ENCODE data around the gene FCGR2B. TPM values are rescaled to one million over a fixed set of nuclear protein-coding genes. Genes with fewer than 3 reads are reported as not detected.
A peak's percentile ranks its signal among the peaks of the same experiment; 100 is the strongest.
"Not testable (repeated sequence)": the region's sequence is repeated elsewhere in the genome, so short reads cannot be mapped to it uniquely, and the experiment has no call there.

FCGR2B gene
- total RNA-seq, 2 donors from 2014 or later = not detected

DNA sequence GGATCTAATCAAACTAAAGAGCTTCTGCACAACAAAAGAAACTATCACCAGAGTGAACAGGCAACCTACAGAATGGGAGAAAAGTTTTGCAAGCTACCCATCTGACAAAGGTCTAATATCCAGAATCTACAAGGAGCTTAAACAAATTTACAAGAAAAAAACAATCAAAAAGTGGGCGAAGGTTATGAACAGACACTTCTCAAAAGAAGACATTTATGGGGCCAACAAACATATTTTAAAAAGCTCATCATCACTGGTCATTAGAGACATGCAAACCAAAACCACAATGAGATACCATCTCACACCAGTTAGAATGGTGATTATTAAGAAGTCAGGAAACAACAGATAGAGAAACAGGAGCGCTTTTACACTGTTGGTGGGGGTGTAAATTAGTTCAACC is 35.4 kb downstream of the FCGR2B start:
- peaks cover 47% of the 10 kb centered on the region for H3K27me3 Mint-ChIP-seq (ENCODE audit: low read depth)
- not testable (repeated sequence) for H3K9me3 Mint-ChIP-seq; DNase-seq; H3K27ac Mint-ChIP-seq; H3K4me3 Mint-ChIP-seq; H3K4me1 Mint-ChIP-seq (ENCODE audit: low read depth); H3K36me3 Mint-ChIP-seq (ENCODE audit: insufficient read depth in 2 of 2); ATAC-seq (replicated peaks in 1 of 2)

- H3K9me3 Mint-ChIP-seq = peaks cover 0 to 1% of the 10 kb centered on the region in 2 donors
- no peak overlapping the region for H3K27ac Mint-ChIP-seq
- no peak for DNase-seq
- no peak for ATAC-seq (replicated peaks in 1 of 2)
- H3K4me3 Mint-ChIP-seq = no peak overlapping the region
- H3K4me1 Mint-ChIP-seq (ENCODE audit: low read depth) = no peaks in the 10 kb centered on the region
- peaks cover 30% of the 10 kb centered on the region for H3K27me3 Mint-ChIP-seq (ENCODE audit: low read depth)
- no peaks in the 10 kb centered on the region for H3K36me3 Mint-ChIP-seq (ENCODE audit: insufficient read depth in 2 of 2)
Observed at GRCh38 chr1:161702250-161702649, 39.3 kb downstream of the FCGR2B start.

GRCh38 chr1:161705537-161705936 is 42.6 kb downstream of the FCGR2B start:
- H3K27ac Mint-ChIP-seq = no peak overlapping the region

GRCh38 chr1:161706113-161706481 is 43.2 kb downstream of the FCGR2B start:
- H3K27ac Mint-ChIP-seq = no peak overlapping the region
- no peak for DNase-seq
- H3K36me3 Mint-ChIP-seq (ENCODE audit: insufficient read depth in 2 of 2) = no peaks in the 10 kb centered on the region
- ATAC-seq (replicated peaks in 1 of 2) = no peak
- H3K9me3 Mint-ChIP-seq = no peaks in the 10 kb centered on the region
- no peak overlapping the region for H3K4me3 Mint-ChIP-seq
- H3K4me1 Mint-ChIP-seq (ENCODE audit: low read depth) = no peaks in the 10 kb centered on the region
- H3K27me3 Mint-ChIP-seq (ENCODE audit: low read depth) = peaks cover 21% of the 10 kb centered on the region

More at GRCh38 chr1:161705537-161705936, 42.6 kb downstream of the FCGR2B start:
- Mint-ChIP-seq H3K36me3 (ENCODE audit: insufficient read depth in 2 of 2) (no peaks in the 10 kb centered on the region), H3K4me1 (ENCODE audit: low read depth) (no peaks in the 10 kb centered on the region), H3K9me3 (no peaks in the 10 kb centered on the region), H3K27me3 (ENCODE audit: low read depth) (peaks cover 21% of the 10 kb centered on the region), H3K4me3 (no peak overlapping the region)
- no peak for DNase-seq
- no peak for ATAC-seq (replicated peaks in 1 of 2)

DNA sequence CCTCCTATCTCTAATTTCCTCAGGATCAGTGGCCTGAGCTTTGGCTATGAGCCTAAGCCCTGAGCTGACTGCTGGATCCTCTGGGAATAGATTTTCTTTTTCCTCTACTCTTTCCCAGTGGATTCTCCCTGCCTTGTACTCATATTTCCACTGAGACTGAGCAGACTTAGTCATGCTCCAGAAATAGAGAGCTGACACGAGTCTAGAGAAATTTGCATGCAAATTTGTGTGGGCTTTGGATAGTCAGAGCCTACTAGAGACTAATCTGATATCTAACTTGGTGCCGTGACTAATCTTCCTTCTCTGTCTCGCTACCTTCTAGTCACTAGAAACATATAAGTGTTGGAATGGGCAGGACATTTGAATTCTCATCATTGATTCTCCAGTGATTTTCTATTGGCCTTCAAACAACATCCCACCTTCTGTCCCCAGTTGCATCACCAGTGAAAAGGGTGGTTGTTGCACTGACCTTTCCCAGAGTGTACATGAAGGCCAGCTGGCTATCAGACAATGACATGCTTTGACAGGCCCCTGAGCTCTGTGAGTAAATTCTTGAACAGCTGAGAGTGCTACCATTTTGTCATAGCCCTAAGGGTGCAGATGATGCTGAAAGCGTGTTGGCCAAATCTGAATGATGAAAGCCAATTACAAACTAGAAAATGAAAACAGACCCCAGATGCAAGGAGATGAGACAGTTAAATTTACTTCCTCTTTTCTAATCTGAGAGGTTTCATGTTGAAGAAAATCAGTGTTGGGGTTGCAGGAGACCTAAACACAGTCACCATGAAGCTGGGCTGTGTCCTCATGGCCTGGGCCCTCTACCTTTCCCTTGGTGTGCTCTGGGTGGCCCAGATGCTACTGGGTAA is 43.8 kb downstream of the FCGR2B start, which contains the start of gene FCRLA:
FCRLA (plus strand) TSS at position 748 of the 866 bp plus-strand sequence; CDS start at position 784, 36 bp downstream.
- H3K4me1 Mint-ChIP-seq (ENCODE audit: low read depth) = no peaks in the 10 kb centered on the region
- ATAC-seq (replicated peaks in 1 of 2) = peak; percentile 86 to 95
- no peak within 1 kb of the TSS for H3K27ac Mint-ChIP-seq
- H3K27me3 Mint-ChIP-seq (ENCODE audit: low read depth) = peaks cover 21% of the 10 kb centered on the region
- no peak for DNase-seq
- no peak within 1 kb of the TSS for H3K4me3 Mint-ChIP-seq
- no peaks in the 10 kb centered on the region for H3K36me3 Mint-ChIP-seq (ENCODE audit: insufficient read depth in 2 of 2)
- no peaks in the 10 kb centered on the region for H3K9me3 Mint-ChIP-seq

DNA sequence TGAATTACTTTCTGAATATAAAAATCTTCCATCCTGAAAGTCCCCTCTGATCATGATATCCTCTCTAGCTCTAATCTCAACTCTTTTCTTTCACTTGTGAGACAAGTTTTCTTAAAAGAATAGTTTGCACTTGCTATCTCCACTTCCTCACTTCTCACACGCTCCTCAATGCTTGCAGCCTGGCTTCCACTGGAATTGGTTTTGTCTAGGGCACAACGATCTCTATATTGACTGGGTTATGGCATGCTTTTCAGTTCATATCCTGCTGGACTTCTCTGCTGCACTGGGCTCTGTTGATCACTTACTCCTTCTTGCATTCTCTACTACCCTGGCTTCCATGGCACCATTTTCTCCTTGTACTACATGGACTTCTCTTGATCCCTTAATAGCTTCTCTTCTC is 44.6 kb downstream of the FCGR2B start:
- Mint-ChIP-seq H3K9me3 (no peaks in the 10 kb centered on the region), H3K27me3 (ENCODE audit: low read depth) (peaks cover 28% of the 10 kb centered on the region), H3K27ac (no peak overlapping the region), H3K36me3 (ENCODE audit: insufficient read depth in 2 of 2) (no peaks in the 10 kb centered on the region), H3K4me1 (ENCODE audit: low read depth) (no peaks in the 10 kb centered on the region), H3K4me3 (no peak overlapping the region)
- no peak for DNase-seq
- ATAC-seq (replicated peaks in 1 of 2) = no peak

DNA sequence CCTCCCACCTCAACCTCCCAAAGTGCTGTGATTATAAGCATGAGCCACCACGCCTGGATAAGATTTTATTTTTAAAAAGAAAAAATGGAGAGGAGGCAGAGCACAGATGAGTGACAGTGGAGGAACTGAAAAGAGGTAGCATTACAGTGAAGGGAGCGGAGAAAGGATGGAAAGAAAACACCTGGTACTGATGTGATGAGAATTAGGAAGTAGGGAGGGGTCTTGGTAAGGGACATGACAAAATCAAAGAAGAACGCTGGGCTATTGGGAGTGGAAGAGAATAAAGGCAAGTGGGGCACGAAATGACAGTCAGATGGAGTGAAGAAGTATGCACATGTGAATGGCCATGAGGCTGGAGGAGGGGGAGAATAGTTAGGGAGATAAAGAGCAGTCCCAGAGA is 46.4 kb downstream of the FCGR2B start:
- no peaks in the 10 kb centered on the region for H3K4me1 Mint-ChIP-seq (ENCODE audit: low read depth)
- no peaks in the 10 kb centered on the region for H3K36me3 Mint-ChIP-seq (ENCODE audit: insufficient read depth in 2 of 2)
- no peak overlapping the region for H3K27ac Mint-ChIP-seq
- DNase-seq = no peak
- H3K27me3 Mint-ChIP-seq (ENCODE audit: low read depth) = peaks cover 14% of the 10 kb centered on the region
- no peak for ATAC-seq (replicated peaks in 1 of 2)
- no peaks in the 10 kb centered on the region for H3K9me3 Mint-ChIP-seq
- no peak overlapping the region for H3K4me3 Mint-ChIP-seq

DNA sequence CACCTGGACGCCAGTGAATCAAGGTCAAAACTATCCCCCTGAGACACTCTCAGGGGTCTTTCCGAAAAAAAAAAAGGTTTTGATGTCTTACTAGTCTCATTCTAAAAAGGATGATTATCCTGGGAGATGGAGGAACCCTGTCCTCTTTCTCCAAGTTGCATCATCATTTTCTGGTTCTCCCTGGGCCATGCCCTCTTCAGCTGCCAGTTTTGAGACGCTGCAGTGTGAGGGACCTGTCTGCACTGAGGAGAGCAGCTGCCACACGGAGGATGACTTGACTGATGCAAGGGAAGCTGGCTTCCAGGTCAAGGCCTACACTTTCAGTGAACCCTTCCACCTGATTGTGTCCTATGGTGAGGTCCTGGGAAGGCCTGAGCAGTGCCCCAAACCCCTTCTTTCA is 47.6 kb downstream of the FCGR2B start:
- Mint-ChIP-seq H3K27ac (no peak overlapping the region), H3K27me3 (ENCODE audit: low read depth) (peaks cover 18% of the 10 kb centered on the region), H3K9me3 (no peaks in the 10 kb centered on the region), H3K36me3 (ENCODE audit: insufficient read depth in 2 of 2) (no peaks in the 10 kb centered on the region), H3K4me1 (ENCODE audit: low read depth) (no peaks in the 10 kb centered on the region), H3K4me3 (no peak overlapping the region)
- DNase-seq (no peak), ATAC-seq (replicated peaks in 1 of 2) (no peak)

DNA sequence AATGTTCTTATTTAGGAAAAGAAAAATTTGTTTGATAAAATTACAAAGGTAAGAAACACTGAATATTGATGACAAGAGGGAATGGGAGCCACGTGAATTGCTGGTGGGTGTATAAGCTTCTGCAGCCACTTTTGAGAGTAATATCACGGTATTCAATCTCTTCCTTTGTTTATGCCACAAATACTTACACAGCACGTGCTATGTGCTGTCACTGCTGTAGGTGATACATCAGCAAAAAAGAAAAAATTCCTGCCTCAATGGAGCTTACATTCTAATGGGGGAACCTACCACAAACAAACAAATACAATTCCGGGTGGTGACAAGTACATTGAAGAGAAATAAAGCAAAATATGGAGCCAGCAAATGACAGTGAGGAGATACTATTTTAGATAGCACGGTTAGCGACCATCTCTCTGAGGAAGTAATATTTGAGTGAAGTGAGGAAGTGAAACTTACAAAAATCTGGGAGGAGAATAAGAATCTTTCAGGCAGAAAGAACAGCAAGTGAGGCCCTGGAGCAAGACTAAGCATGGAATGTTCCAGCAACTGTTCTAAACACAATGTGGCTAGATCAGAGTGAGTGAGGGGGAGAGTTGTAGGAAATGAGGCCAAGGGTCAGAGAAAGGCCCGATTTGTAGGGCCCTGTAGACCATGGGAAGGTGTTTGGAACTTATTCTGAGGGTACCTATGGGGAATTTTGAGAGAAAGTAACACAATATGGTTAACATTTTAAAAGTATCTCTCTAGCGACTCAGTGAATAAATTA is 55.8 kb downstream of the FCGR2B start:
- no peak overlapping the region for H3K27ac Mint-ChIP-seq
- no peaks in the 10 kb centered on the region for H3K36me3 Mint-ChIP-seq (ENCODE audit: insufficient read depth in 2 of 2)
- H3K4me1 Mint-ChIP-seq (ENCODE audit: low read depth) = peaks cover 26% of the 10 kb centered on the region
- ATAC-seq (replicated peaks in 1 of 2) (no peak), DNase-seq (no peak)
- peaks cover 42% of the 10 kb centered on the region for H3K27me3 Mint-ChIP-seq (ENCODE audit: low read depth)
- H3K9me3 Mint-ChIP-seq = no peaks in the 10 kb centered on the region
- no peak overlapping the region for H3K4me3 Mint-ChIP-seq

DNA sequence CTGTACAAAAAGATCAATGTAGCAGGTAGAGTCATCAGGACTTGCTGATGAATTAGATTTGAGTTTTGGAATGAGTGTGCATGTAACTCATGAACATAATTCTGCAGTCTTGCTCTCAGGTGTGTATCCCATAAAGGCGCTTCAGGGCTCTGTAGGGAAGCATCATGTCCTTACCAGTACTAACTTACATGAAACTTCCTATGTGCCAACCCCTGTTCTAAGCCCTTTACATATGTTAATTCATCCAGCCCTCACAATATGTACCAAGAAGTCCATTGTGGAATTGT is 56.3 kb downstream of the FCGR2B start:
- peaks cover 26% of the 10 kb centered on the region for H3K4me1 Mint-ChIP-seq (ENCODE audit: low read depth)
- H3K9me3 Mint-ChIP-seq = no peaks in the 10 kb centered on the region
- no peak overlapping the region for H3K27ac Mint-ChIP-seq
- no peak overlapping the region for H3K4me3 Mint-ChIP-seq
- peaks cover 47% of the 10 kb centered on the region for H3K27me3 Mint-ChIP-seq (ENCODE audit: low read depth)
- ATAC-seq (replicated peaks in 1 of 2) = peak; percentile 73 to 82
- no peaks in the 10 kb centered on the region for H3K36me3 Mint-ChIP-seq (ENCODE audit: insufficient read depth in 2 of 2)
- no peak for DNase-seq

- Mint-ChIP-seq H3K9me3 (no peaks in the 10 kb centered on the region), H3K27me3 (ENCODE audit: low read depth) (peaks cover 56% of the 10 kb centered on the region), H3K4me3 (no peak overlapping the region), H3K4me1 (ENCODE audit: low read depth) (peaks cover 34% of the 10 kb centered on the region), H3K36me3 (ENCODE audit: insufficient read depth in 2 of 2) (no peaks in the 10 kb centered on the region), H3K27ac (no peak overlapping the region)
- ATAC-seq (replicated peaks in 1 of 2) (no peak), DNase-seq (no peak)
Observed at GRCh38 chr1:161720422-161720821, 57.5 kb downstream of the FCGR2B start.

DNA sequence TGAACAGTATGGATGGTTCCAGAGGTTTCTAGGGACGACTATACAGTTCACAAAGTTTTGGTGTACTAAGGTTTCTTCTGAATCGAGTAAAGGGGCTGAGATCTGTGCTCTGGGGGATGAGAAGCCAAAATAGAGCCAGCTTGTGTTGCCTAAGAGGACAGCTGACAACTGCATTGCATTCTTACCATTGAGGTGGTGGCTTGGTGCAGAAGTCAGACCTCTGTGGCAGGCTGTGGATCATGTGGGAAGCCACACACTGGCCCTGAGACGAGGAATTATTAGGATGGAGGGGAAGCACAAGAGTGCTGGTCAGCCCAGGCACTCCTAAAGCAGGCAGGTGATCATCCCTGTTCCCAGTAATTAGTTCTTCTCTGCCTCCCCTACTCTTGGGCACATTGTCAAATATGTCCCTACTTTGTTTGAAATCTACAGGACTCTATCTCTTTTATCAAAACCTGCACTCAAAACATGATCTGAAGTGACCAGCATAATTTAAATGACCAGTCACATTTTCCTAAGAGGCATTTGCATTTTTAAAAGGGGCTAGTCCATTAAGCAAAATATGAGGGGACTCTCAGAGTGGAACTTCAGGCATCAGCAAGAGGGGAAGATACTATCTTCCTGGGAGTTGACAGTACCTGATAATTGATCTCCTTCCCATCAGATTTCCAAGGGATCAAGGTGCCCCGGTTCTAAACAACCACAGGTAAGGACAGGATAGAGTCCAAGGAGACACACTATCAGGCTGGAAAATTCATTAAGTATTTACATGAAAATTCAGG is 58.2 kb downstream of the FCGR2B start, which contains the start of gene FCRLB:
FCRLB (plus strand) TSS at position 589 of the 782 bp plus-strand sequence. CDS start 1,129 bp downstream, outside the sequence.
- Mint-ChIP-seq H3K9me3 (no peaks in the 10 kb centered on the region), H3K36me3 (ENCODE audit: insufficient read depth in 2 of 2) (peaks cover 0 to 2% of the 10 kb centered on the region in 2 donors), H3K27ac (no peak within 1 kb of the TSS), H3K27me3 (ENCODE audit: low read depth) (peaks cover 58% of the 10 kb centered on the region), H3K4me3 (no peak within 1 kb of the TSS), H3K4me1 (ENCODE audit: low read depth) (peaks cover 41% of the 10 kb centered on the region)
- DNase-seq = no peak
- ATAC-seq (replicated peaks in 1 of 2) = no peak
